UCSD-AML1 (cell line): ENCODE measurements around the gene TPH2.

Source experiments
- DNase-seq: peaks from one replicate; lab custom pipeline; 2025; ENCODE audit not compliant: unreplicated experiment; lab: John Stamatoyannopoulos, UW

Gene TPH2

GRCh38 chr12:72031066-72031465 lies 92.4 kb downstream of the TPH2 start:
- no peak for DNase-seq

GRCh38 chr12:72033991-72034390 lies 95.3 kb downstream of the TPH2 start:
- DNase-seq, result no peak

- DNase-seq, result no peak
Measured at GRCh38 chr12:72035625-72036024, 97.0 kb downstream of the TPH2 start.

- no peak for DNase-seq
Measured at GRCh38 chr12:72036393-72036792, 97.7 kb downstream of the TPH2 start.

GRCh38 chr12:72037006-72037795 lies 98.6 kb downstream of the TPH2 start:
- DNase-seq, result no peak

- DNase-seq, result no peak
Measured at GRCh38 chr12:72041811-72042210, 103.2 kb downstream of the TPH2 start.

- no peak for DNase-seq
Measured at GRCh38 chr12:72053604-72054003, 115.0 kb downstream of the TPH2 start.

GRCh38 chr12:72054511-72054910 lies 115.9 kb downstream of the TPH2 start:
- DNase-seq, result no peak

- DNase-seq, result no peak
Measured at GRCh38 chr12:72057330-72057914, 118.8 kb downstream of the TPH2 start.

- DNase-seq, result no peak
Measured at GRCh38 chr12:72063073-72063472, 124.4 kb downstream of the TPH2 start.

GRCh38 chr12:72071030-72071429 lies 132.4 kb downstream of the TPH2 start:
- DNase-seq, result no peak

GRCh38 chr12:72072592-72073212 lies 134.1 kb downstream of the TPH2 start:
- no peak for DNase-seq

GRCh38 chr12:72074065-72074464 lies 135.4 kb downstream of the TPH2 start:
- DNase-seq, result no peak

GRCh38 chr12:72074956-72075355 lies 136.3 kb downstream of the TPH2 start:
- no peak for DNase-seq

- no peak for DNase-seq
Measured at GRCh38 chr12:72075401-72075800, 136.8 kb downstream of the TPH2 start.

- DNase-seq, result no peak
Measured at GRCh38 chr12:72075891-72076557, 137.4 kb downstream of the TPH2 start.

GRCh38 chr12:72076558-72076915 lies 137.9 kb downstream of the TPH2 start:
- no peak for DNase-seq

GRCh38 chr12:72077111-72077820 lies 138.6 kb downstream of the TPH2 start:
- DNase-seq, result no peak

GRCh38 chr12:72081777-72082176 lies 143.1 kb downstream of the TPH2 start:
- no peak for DNase-seq
